ENCODE results near the gene PALS2.

Gene PALS2

DNA sequence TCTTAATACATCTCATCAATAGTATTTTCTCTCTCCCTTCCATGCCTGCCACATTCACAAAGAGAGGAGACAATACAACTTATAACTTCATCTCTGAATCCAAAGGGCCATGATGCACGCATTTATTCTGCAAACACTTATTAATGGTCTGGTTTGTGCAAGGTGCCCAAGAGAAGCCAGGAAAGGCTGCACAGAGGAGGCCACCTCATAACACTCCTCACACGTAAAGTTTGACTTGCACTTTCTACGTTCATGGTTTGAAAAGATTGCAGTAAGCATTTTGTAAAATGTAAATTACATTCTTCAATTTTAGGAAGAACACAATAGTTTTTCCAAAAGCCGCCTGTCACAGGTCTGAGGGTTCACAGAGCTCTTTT, 1.2 kb upstream of the PALS2 start:
- Histone ChIP-seq H3K27me3 (ENCODE audit: control insufficient read depth, insufficient read depth, low read length) (peaks cover 5% of the 10 kb centered on the region), H3K4me1 (ENCODE audit: control insufficient read depth, insufficient read depth, low read length) (peaks cover 16% of the 10 kb centered on the region), H3K4me2 (ENCODE audit: low read length) (peak overlapping the region; percentile 94), H3K4me3 (ENCODE audit: low read length) (no peak overlapping the region), H3K36me3 (ENCODE audit: insufficient read depth, low read length) (no peaks in the 10 kb centered on the region), H3K9me3 (replicated peaks; ENCODE audit: low read length) (no peaks in the 10 kb centered on the region), H3K9ac (ENCODE audit: low read depth, low read length) (peak overlapping the region; percentile 72)

DNA sequence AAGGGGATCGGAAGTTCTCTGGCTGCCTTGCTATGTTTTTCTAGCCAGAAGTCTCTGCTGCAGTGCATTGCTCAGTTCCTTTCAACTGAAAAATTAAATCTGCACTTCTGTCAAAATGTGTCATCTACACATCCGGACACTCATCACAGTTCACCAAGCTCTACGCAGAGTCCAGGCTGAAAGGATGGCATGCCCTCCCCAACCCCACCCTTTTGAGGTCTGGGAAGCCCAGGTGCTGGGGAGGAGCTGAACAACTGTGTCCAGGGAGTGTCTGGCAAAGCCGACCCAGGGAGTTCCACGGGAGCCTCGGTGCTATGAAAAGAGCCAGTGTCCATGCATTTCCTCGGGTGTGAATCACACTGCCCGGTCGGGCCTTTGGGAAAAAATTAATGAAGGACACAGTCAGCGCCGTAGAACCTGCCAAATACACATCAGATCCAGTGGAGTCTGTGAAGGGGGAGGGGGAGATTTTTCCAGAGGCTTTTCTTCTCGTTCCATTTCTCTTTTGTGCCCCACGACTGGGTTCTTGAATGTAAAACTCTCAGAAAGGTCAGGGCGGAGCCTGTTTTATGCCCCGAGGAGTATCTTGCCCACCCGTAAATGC, 757 bp upstream of the PALS2 start:
- Histone ChIP-seq H3K27me3 (ENCODE audit: control insufficient read depth, insufficient read depth, low read length) (peaks cover 5% of the 10 kb centered on the region), H3K4me2 (ENCODE audit: low read length) (peak overlapping the region; percentile 94), H3K9me3 (replicated peaks; ENCODE audit: low read length) (no peaks in the 10 kb centered on the region), H3K4me3 (ENCODE audit: low read length) (peak overlapping the region; percentile 93), H3K4me1 (ENCODE audit: control insufficient read depth, insufficient read depth, low read length) (peaks cover 16% of the 10 kb centered on the region), H3K36me3 (ENCODE audit: insufficient read depth, low read length) (no peaks in the 10 kb centered on the region), H3K9ac (ENCODE audit: low read depth, low read length) (peak overlapping the region; percentile 72)

DNA sequence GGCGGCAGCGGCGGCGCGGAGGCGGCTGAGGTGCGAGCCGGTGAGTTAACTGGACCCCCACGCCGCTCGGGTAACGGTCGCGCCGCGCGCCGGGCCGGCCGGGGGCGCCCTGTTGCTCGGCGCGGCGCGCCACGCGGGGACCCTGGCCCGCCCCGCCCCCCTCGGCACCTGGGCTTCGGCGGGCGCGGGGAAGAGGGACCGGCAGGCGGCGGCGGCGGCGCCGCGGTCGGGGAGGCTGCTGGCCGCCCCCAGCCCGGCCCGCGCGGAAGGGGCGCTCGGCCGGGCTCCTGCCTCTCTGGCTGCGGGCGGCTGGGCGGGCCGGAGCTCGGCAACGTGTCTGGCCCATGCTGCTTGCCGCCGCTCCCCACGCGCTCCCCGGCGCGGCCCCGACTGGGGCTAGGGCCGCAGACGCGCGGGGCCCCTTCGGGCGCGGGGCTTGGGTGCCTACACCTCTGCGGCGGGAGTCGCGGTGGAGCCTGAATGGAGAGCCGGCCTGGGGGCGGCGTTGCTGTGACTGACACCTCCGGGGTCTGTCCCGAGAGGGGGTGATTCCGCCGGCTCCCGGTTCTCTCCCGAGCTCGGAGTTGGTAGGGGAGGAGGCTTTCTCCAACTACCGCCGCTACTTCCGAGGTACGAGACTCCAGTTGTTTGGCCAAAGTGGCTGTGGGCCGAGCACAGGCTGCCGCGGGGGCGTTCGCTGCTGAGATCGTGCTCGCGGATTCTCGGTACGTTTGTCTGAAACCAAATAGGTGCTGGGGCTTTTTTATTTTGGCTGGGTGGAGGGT, 494 bp downstream of the PALS2 start:
- Histone ChIP-seq H3K9ac (ENCODE audit: low read depth, low read length) (peak overlapping the region; percentile 72), H3K27me3 (ENCODE audit: control insufficient read depth, insufficient read depth, low read length) (peaks cover 5% of the 10 kb centered on the region), H3K4me3 (ENCODE audit: low read length) (peak overlapping the region; percentile 93), H3K9me3 (replicated peaks; ENCODE audit: low read length) (no peaks in the 10 kb centered on the region), H3K4me2 (ENCODE audit: low read length) (peak overlapping the region; percentile 94), H3K4me1 (ENCODE audit: control insufficient read depth, insufficient read depth, low read length) (peaks cover 16% of the 10 kb centered on the region), H3K36me3 (ENCODE audit: insufficient read depth, low read length) (no peaks in the 10 kb centered on the region)

DNA sequence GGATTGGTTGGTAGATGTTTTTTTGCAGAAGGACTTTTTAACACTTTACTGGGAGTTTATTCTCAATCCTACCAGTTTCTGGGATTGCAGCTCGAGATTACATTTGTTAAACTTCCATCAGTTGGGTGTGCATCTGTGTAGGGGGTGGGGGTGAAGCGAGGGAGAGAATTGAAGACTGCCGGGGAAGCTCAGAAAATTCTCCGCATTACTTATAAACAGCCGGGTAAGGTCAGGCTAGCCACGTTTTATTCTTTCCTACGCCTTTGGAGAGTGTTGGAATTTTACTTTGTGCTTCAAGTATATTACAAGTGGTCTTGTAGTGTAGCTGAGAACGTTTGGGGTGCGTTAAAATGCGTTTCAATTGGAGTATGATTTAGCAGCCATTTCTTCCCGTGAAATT, 1.1 kb downstream of the PALS2 start:
- H3K9ac ChIP-seq (ENCODE audit: low read depth, low read length): peak overlapping the region; percentile 72
- H3K27me3 ChIP-seq (ENCODE audit: control insufficient read depth, insufficient read depth, low read length): peaks cover 5% of the 10 kb centered on the region

DNA sequence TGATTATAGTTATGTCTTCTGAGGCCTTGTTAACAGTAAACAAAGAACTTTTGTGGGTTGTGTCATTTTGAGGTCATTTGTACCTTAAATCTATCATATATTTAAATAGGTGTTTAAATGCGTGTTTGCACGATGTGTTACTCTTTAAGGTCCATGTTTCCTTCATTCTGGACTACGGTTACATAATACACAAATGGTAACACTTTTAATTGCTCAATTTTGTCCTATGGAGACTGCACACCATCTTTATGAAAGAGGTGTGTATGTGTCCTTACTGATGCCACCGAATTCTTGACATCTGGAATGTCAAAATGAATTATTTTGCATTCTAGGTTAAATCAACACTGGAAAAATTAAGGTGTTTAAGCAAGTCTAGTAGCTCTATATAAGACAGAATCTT, 1.7 kb downstream of the PALS2 start:
- H3K4me1 ChIP-seq (ENCODE audit: control insufficient read depth, insufficient read depth, low read length): peaks cover 16% of the 10 kb centered on the region
- peaks cover 5% of the 10 kb centered on the region for H3K27me3 ChIP-seq (ENCODE audit: control insufficient read depth, insufficient read depth, low read length)
- H3K4me3 ChIP-seq (ENCODE audit: low read length): peak overlapping the region; percentile 93
- H3K9me3 ChIP-seq (replicated peaks; ENCODE audit: low read length): no peaks in the 10 kb centered on the region
- peak overlapping the region; percentile 94 for H3K4me2 ChIP-seq (ENCODE audit: low read length)
- H3K9ac ChIP-seq (ENCODE audit: low read depth, low read length): peak overlapping the region; percentile 72
- H3K36me3 ChIP-seq (ENCODE audit: insufficient read depth, low read length): no peaks in the 10 kb centered on the region

More for the DNA sequence above, 1.1 kb downstream of the PALS2 start:
- H3K4me1 ChIP-seq (ENCODE audit: control insufficient read depth, insufficient read depth, low read length): peaks cover 16% of the 10 kb centered on the region
- no peaks in the 10 kb centered on the region for H3K9me3 ChIP-seq (replicated peaks; ENCODE audit: low read length)
- H3K4me3 ChIP-seq (ENCODE audit: low read length): peak overlapping the region; percentile 93
- H3K36me3 ChIP-seq (ENCODE audit: insufficient read depth, low read length): no peaks in the 10 kb centered on the region
- peak overlapping the region; percentile 94 for H3K4me2 ChIP-seq (ENCODE audit: low read length)

DNA sequence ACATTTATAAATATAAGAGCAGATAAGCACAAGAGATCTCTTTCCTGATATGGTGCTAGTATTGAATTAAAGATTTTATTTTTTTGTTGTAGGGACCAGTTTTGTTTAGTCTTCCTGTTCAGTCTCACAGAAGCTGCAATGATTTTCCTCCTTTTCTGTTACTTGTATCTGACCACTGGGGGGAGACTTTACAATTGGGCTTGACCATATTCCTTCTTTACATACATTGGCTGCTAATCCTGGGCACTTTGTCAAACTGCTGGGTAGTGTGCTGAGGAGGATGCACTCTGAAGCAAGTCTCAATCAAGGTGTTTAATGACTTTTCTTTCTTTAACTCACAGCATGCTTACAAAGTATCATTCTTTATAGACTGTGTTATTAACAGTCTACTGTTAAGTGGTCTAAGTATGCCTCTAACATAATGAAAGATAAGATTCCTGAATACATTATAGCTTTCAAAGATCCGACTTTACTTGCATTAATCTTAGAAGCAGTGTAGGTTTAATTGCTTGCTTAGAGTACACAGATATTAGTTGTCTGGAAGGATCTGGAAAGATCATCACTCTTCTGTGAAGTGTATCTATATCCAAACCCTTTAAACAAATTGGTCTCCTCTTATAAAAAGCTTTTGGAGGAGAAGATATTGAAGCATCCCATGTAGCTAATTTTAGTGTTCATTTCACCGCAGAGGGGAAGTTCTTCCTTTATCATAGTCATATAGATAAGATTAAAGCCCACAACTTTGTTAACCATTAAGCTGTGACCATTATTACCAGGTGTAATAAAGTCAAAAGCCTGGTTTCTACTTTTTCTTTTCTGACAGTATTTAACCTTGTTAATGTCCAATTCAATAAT, 3.1 kb downstream of the PALS2 start:
- H3K4me2 ChIP-seq (ENCODE audit: low read length): no peak overlapping the region
- peaks cover 16% of the 10 kb centered on the region for H3K4me1 ChIP-seq (ENCODE audit: control insufficient read depth, insufficient read depth, low read length)
- no peaks in the 10 kb centered on the region for H3K36me3 ChIP-seq (ENCODE audit: insufficient read depth, low read length)
- no peak overlapping the region for H3K4me3 ChIP-seq (ENCODE audit: low read length)
- H3K27me3 ChIP-seq (ENCODE audit: control insufficient read depth, insufficient read depth, low read length): peaks cover under 1% of the 10 kb centered on the region
- no peak overlapping the region for H3K9ac ChIP-seq (ENCODE audit: low read depth, low read length)
- no peaks in the 10 kb centered on the region for H3K9me3 ChIP-seq (replicated peaks; ENCODE audit: low read length)

DNA sequence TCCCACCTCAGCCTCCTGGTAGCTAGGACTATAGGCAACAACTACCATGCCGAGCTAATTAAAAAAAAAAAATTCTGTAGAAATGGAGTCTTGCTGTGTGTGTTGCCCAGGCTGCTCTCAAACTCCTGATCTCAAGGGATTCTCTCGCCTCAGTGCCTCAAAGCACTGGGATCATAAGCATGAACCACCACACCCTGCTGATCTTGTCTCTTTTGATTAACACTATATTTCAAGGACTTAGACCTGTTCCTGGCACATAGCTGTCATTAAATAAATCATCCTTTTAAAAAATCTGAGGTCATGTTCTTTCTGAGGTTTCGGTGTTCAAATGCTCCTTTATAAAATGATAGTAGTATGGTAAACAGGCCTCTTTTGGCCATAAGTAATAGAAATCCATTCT, 4.8 kb downstream of the PALS2 start:
- H3K9me3 ChIP-seq (replicated peaks; ENCODE audit: low read length): no peaks in the 10 kb centered on the region
- H3K4me1 ChIP-seq (ENCODE audit: control insufficient read depth, insufficient read depth, low read length): peaks cover 10% of the 10 kb centered on the region
- no peak overlapping the region for H3K9ac ChIP-seq (ENCODE audit: low read depth, low read length)
- no peak overlapping the region for H3K4me2 ChIP-seq (ENCODE audit: low read length)
- no peaks in the 10 kb centered on the region for H3K36me3 ChIP-seq (ENCODE audit: insufficient read depth, low read length)
- no peak overlapping the region for H3K4me3 ChIP-seq (ENCODE audit: low read length)
- no peaks in the 10 kb centered on the region for H3K27me3 ChIP-seq (ENCODE audit: control insufficient read depth, insufficient read depth, low read length)

DNA sequence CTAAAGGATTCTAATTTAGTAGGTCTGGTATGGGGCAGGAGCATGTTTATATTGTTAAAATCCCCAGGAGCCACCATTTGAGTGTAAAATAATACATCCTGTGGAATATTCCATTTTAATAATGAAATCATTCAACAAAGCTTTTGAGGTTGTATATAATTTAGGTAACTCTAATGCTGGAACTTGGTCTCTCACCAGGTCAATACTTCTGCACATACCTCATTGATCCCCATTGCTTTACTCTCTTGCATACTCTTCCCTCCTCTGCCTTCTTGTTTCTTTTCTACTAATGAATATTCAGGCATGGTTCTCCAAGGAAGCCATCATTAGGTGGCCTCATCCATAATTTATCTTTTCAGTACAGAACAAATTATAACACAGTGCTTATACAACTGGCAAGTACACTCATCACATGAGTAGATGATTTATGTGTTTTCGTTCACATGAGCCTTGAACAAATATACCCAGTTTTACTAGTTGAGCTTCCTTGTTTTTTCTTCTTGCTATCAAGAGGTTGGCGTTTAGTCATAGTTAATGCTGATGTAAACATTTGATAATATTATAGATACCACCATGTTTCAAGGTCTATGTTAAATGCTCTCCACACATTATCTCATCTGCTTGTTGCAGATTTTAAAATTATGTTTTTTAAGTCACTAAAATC, 7.2 kb downstream of the PALS2 start:
- Histone ChIP-seq H3K36me3 (ENCODE audit: insufficient read depth, low read length) (no peaks in the 10 kb centered on the region), H3K4me2 (ENCODE audit: low read length) (no peak overlapping the region), H3K4me1 (ENCODE audit: control insufficient read depth, insufficient read depth, low read length) (peaks cover under 1% of the 10 kb centered on the region), H3K4me3 (ENCODE audit: low read length) (no peak overlapping the region), H3K9me3 (replicated peaks; ENCODE audit: low read length) (no peaks in the 10 kb centered on the region), H3K27me3 (ENCODE audit: control insufficient read depth, insufficient read depth, low read length) (no peaks in the 10 kb centered on the region), H3K9ac (ENCODE audit: low read depth, low read length) (no peak overlapping the region)

DNA sequence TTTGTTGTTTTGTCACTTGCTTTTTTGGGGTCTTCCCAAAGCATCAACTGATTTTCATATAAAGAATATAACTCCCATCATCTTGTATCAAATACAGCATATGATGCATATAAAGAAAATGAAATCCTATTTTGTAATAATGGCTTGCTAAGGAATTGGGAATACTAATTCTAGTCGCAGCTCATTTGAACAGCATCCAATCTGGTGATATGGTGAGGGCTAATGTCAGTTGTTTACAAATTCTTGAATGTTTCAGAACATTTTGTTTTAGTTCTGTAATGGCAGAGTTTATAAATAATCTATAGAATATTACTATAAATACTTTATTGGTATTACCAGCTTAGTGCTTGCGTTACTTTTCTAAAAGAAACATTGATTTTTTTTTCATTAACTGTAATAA, 8.9 kb downstream of the PALS2 start:
- no peaks in the 10 kb centered on the region for H3K4me1 ChIP-seq (ENCODE audit: control insufficient read depth, insufficient read depth, low read length)
- no peak overlapping the region for H3K4me3 ChIP-seq (ENCODE audit: low read length)
- no peaks in the 10 kb centered on the region for H3K36me3 ChIP-seq (ENCODE audit: insufficient read depth, low read length)
- H3K9me3 ChIP-seq (replicated peaks; ENCODE audit: low read length): no peaks in the 10 kb centered on the region
- no peaks in the 10 kb centered on the region for H3K27me3 ChIP-seq (ENCODE audit: control insufficient read depth, insufficient read depth, low read length)
- no peak overlapping the region for H3K4me2 ChIP-seq (ENCODE audit: low read length)
- no peak overlapping the region for H3K9ac ChIP-seq (ENCODE audit: low read depth, low read length)

DNA sequence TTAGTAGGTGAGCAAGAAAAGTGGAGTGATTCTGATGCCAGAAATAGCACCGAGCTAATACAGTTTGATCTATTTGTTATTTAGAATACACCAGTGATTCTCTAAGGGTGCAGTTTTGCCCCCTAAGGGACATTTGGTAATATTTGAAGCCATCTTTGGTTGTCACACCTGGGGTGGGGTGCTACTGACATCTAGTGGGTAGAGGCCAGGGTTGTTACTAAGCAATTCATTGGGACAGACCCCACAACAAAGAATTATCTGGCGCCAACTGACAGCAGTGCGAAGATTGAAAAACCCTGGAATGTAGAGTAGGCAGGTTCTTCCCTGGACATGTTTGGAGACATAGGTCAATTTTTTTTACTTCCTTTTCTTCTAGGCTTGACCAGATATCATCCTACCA, 14.6 kb downstream of the PALS2 start:
- Histone ChIP-seq H3K4me1 (ENCODE audit: control insufficient read depth, insufficient read depth, low read length) (no peaks in the 10 kb centered on the region), H3K4me2 (ENCODE audit: low read length) (no peak overlapping the region), H3K9me3 (replicated peaks; ENCODE audit: low read length) (no peaks in the 10 kb centered on the region), H3K36me3 (ENCODE audit: insufficient read depth, low read length) (no peaks in the 10 kb centered on the region), H3K9ac (ENCODE audit: low read depth, low read length) (no peak overlapping the region), H3K27me3 (ENCODE audit: control insufficient read depth, insufficient read depth, low read length) (no peaks in the 10 kb centered on the region), H3K4me3 (ENCODE audit: low read length) (no peak overlapping the region)

DNA sequence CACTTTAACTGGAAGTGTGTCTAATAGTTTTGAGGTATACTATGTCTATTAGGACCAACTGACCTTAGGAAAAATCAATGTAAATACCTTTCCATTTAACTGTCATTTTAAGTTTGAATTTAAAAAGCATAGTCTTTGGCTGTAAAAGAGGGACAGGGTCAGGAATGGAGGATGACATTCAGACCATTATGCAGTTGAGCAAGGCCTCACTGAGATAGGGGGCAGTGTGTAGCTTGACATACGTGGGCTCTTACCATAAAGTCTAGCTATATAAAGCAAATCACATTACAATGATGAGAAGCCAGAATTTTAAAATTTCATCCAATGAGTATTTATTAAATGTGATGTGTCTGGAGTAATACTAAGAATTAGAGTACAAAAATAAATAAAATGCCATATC, 17.9 kb downstream of the PALS2 start:
- Histone ChIP-seq H3K9me3 (replicated peaks; ENCODE audit: low read length) (no peaks in the 10 kb centered on the region), H3K4me1 (ENCODE audit: control insufficient read depth, insufficient read depth, low read length) (no peaks in the 10 kb centered on the region), H3K36me3 (ENCODE audit: insufficient read depth, low read length) (no peaks in the 10 kb centered on the region), H3K4me3 (ENCODE audit: low read length) (no peak overlapping the region), H3K4me2 (ENCODE audit: low read length) (no peak overlapping the region), H3K27me3 (ENCODE audit: control insufficient read depth, insufficient read depth, low read length) (no peaks in the 10 kb centered on the region), H3K9ac (ENCODE audit: low read depth, low read length) (no peak overlapping the region)
